AG09309 (cell line): ENCODE results near the gene THG1L.

Experiments
- DNase-seq: peaks from one replicate; pipeline ENCODE4 v3.0.0-alpha.2; 2010; ENCODE audit warnings: low read depth
- H3K4me3 ChIP-seq: 2 replicates; pipeline ENCODE4 v1.5.1; 2011; ENCODE audit warnings: mild to moderate bottlenecking, low read depth, low read length, moderate library complexity; ENCODE audit not compliant: control insufficient read depth
- CTCF ChIP-seq: IDR thresholded peaks from 2 replicates; pipeline ENCODE4 v1.5.1; 2011; ENCODE audit warnings: mild to moderate bottlenecking, low read depth, low read length, inconsistent platforms; ENCODE audit not compliant: insufficient read depth, control insufficient read depth; ENCODE audit errors: missing control alignments

THG1L gene

GRCh38 chr5:157772127-157772526, 40.9 kb downstream of the THG1L start:
- no peak for DNase-seq
- H3K4me3 ChIP-seq = no peak overlapping the region
- TF ChIP-seq CTCF = no peak

DNA sequence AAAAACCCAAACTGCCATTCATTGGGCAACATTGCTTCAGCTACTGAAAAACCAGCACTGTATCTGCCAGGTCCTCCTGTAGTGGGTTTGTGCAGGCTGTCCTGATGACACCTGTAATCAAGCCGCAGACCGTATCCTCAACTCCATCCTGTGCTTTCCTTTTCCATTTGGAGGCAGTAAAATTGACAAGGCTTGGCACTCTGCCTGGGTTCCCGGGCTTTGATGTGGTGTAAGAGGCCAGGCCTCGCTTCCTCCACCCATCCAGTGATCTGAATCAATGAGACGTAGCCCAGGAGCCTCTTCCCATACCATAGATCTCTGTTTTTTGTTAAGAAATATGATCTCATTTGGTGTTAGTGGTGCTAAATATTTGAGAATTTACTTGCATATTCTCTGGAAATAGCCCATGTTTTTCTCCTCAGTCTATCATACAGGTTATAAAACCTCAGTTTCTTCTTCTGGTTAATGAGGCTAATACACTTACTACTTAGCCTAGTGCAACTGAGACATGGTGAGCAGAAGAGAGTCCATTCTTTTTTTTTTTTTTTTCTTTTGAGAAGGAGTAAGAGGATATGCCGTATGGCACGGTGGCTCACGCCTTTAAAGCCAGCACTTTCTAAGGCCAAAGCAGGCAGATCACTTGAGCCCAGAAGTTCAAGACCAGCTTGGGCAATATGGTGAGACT, 47.0 kb downstream of the THG1L start:
- DNase-seq = no peak
- H3K4me3 ChIP-seq = no peak overlapping the region
- TF ChIP-seq CTCF = no peak

GRCh38 chr5:157779221-157779620, 48.0 kb downstream of the THG1L start:
- TF ChIP-seq CTCF = no peak
- no peak overlapping the region for H3K4me3 ChIP-seq
- DNase-seq = no peak

DNA sequence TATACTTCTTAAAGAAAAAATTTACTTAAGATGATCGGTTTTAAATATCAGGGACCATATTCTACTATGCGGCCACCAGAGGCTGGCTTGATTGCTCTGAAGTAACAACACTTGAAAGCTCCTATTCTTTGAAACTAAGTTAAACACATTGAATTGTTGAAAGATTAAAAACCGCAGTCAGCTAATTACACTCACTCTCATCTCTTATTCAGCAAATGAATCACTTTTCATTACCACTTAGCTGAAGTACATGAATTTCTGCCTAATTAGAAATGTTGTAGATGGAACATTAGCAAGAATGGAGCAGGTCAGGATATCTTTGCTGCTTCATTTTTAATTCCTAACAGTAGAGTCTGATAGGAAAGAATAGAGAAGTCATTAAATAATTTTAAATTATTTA, 54.6 kb downstream of the THG1L start:
- no peak overlapping the region for H3K4me3 ChIP-seq
- no peak for TF ChIP-seq CTCF
- no peak for DNase-seq
